GM23338 (cell line): ENCODE results near the gene KLF11. TPM values are rescaled to one million over a fixed set of nuclear protein-coding genes. Genes with fewer than 3 reads are reported as not detected.

Experiments used
- ATAC-seq: fragments of 200-7000 bp; cut with Tn5 transposase; 3 replicates; pipeline ENCODE4 v1.9.1; 2020
- DNase-seq: peaks from one replicate; pipeline ENCODE4 v3.0.0-alpha.2; 2015; ENCODE audit warnings: low spot score
- H2AFZ ChIP-seq: fragments of 200-600 bp; sonication (generic); 2 replicates; pipeline ENCODE4 v1.8.0; 2016; ENCODE audit warnings: antibody characterized with exemption, mild to moderate bottlenecking, moderate library complexity
- H3F3A ChIP-seq: fragments of 200-600 bp; sonication (generic); replicated peaks from 2 replicates; pipeline ENCODE4 v1.8.0; 2017; ENCODE audit warnings: antibody characterized with exemption, mixed run types, low read depth
- H3K27ac ChIP-seq: fragments of 200-600 bp; sonication (generic); 2 replicates; pipeline ENCODE4 v1.6.1; 2016; ENCODE audit warnings: low read depth
- H3K27me3 ChIP-seq: fragments of 200-600 bp; sonication (generic); 2 replicates; pipeline ENCODE4 v1.8.0; 2016; ENCODE audit warnings: mild to moderate bottlenecking, mixed run types, moderate library complexity; ENCODE audit not compliant: insufficient read depth
- H3K36me3 ChIP-seq: fragments of 200-600 bp; sonication (generic); 2 replicates; pipeline ENCODE4 v1.8.0; 2016; ENCODE audit warnings: mild to moderate bottlenecking; ENCODE audit not compliant: insufficient read depth
- H3K4me1 ChIP-seq: fragments of 200-600 bp; sonication (generic); 2 replicates; pipeline ENCODE4 v1.8.0; 2016; ENCODE audit warnings: mild to moderate bottlenecking, moderate library complexity; ENCODE audit not compliant: insufficient read depth
- H3K4me2 ChIP-seq: fragments of 200-600 bp; sonication (generic); 2 replicates; pipeline ENCODE4 v1.7.1; 2017; ENCODE audit warnings: mixed run types
- H3K4me3 ChIP-seq: fragments of 200-600 bp; sonication (generic); 2 replicates; pipeline ENCODE4 v1.6.1; 2016; ENCODE audit warnings: mixed run types
- H3K79me2 ChIP-seq: fragments of 200-600 bp; sonication (generic); replicated peaks from 2 replicates; pipeline ENCODE4 v1.8.0; 2017; ENCODE audit warnings: mild to moderate bottlenecking; ENCODE audit not compliant: insufficient read depth
- H3K9me2 ChIP-seq: fragments of 200-600 bp; sonication (generic); 2 replicates; pipeline ENCODE4 v1.8.0; 2017; ENCODE audit not compliant: insufficient read depth
- H4K20me1 ChIP-seq: fragments of 200-600 bp; sonication (generic); replicated peaks from 2 replicates; pipeline ENCODE4 v1.8.0; 2017; ENCODE audit warnings: mild to moderate bottlenecking; ENCODE audit not compliant: insufficient read depth
- H3K27ac Mint-ChIP-seq: 2 replicates; pipeline ENCODE4 v1.8.0; 2020; ENCODE audit warnings: inconsistent platforms, mild to moderate bottlenecking, moderate library complexity, mixed read lengths
- H3K27me3 Mint-ChIP-seq: 3 replicates; pipeline ENCODE4 v1.8.0; 2022; ENCODE audit warnings: low read depth, mild to moderate bottlenecking, moderate library complexity, mixed read lengths, inconsistent platforms; ENCODE audit not compliant: insufficient read depth, poor library complexity
- H3K36me3 Mint-ChIP-seq: 3 replicates; pipeline ENCODE4 v1.8.0; 2021; ENCODE audit warnings: low read depth, mild to moderate bottlenecking, inconsistent platforms, moderate library complexity, mixed read lengths
- H3K4me1 Mint-ChIP-seq: 3 replicates; pipeline ENCODE4 v1.8.0; 2020; ENCODE audit warnings: mild to moderate bottlenecking, inconsistent platforms, mixed read lengths
- H3K4me3 Mint-ChIP-seq: 3 replicates; pipeline ENCODE4 v1.8.0; 2021; ENCODE audit warnings: moderate library complexity, mild to moderate bottlenecking, inconsistent platforms, mixed read lengths
- H3K9me3 Mint-ChIP-seq: 3 replicates; pipeline ENCODE4 v1.8.0; 2020; ENCODE audit warnings: moderate library complexity, mild to moderate bottlenecking, inconsistent platforms, mixed read lengths
- CTCF ChIP-seq, 2 experiments: fragments of 200-600 bp in 1 of 2; sonication (generic) in 1 of 2; conservative IDR thresholded peaks; 2 replicates each; pipeline versions ENCODE4 v1.5.1 to v1.6.1; 2016 to 2017; ENCODE audit warnings: antibody characterized with exemption in 2 of 2, low read depth in 2 of 2, mild to moderate bottlenecking in 2 of 2, moderate library complexity in 1 of 2
- ETS1 ChIP-seq: IDR thresholded peaks from 2 replicates; pipeline ENCODE4 v1.6.1; 2016; ENCODE audit warnings: antibody characterized with exemption
- EZH2 ChIP-seq: fragments of 200-600 bp; sonication (generic); IDR thresholded peaks from one replicate; pipeline ENCODE4 v1.8.0; 2017; ENCODE audit warnings: antibody characterized with exemption, mild to moderate bottlenecking, low read depth; ENCODE audit not compliant: unreplicated experiment
- JUNB ChIP-seq: IDR thresholded peaks from one replicate; pipeline ENCODE4 v1.6.1; 2016; ENCODE audit warnings: antibody characterized with exemption; ENCODE audit not compliant: unreplicated experiment
- NANOG ChIP-seq: IDR thresholded peaks from 2 replicates; pipeline ENCODE4 v1.6.1; 2016; ENCODE audit warnings: antibody characterized with exemption, borderline replicate concordance
- POLR2AphosphoS5 ChIP-seq: IDR thresholded peaks from 2 replicates; pipeline ENCODE4 v1.6.1; 2016; ENCODE audit warnings: antibody characterized with exemption, low read depth
- REST ChIP-seq: IDR thresholded peaks from one replicate; pipeline ENCODE4 v1.6.1; 2018; ENCODE audit warnings: antibody characterized with exemption; ENCODE audit not compliant: unreplicated experiment
- STAT1 ChIP-seq: IDR thresholded peaks from one replicate; pipeline ENCODE4 v1.6.1; 2016; ENCODE audit warnings: antibody characterized with exemption; ENCODE audit not compliant: unreplicated experiment
- ZNF114 ChIP-seq: fragments of 250-450 bp; sonication (Bioruptor Pico); IDR thresholded peaks from 2 replicates; pipeline ENCODE4 v1.5.0; 2020; ENCODE audit warnings: mild to moderate bottlenecking, moderate library complexity
- polyA plus RNA-seq: library from polyadenylated mRNA; unstranded; fragments of >200 nt; fragmentation: Nextera tagmentation; extraction: Ambion mirVana; gene quantifications from 2 replicates; pipeline ENCODE4 v1.2.1, GENCODE V29; 2016
- total RNA-seq: library from RNA; depleted of rRNA; stranded (reverse); fragments of >200 nt; shearing (Covaris generic); gene quantifications from 2 replicates; pipeline ENCODE4 v1.2.3, GENCODE V29; 2014

The KLF11 gene
- total and polyA plus RNA-seq, 2 experiments from 2014 or later: 1.4 to 5.6 TPM

GRCh38 chr2:10002109-10002508 is 41.2 kb upstream of the KLF11 start:
- Histone ChIP-seq H4K20me1 (no peaks in the 10 kb centered on the region), H3K4me3 (no peak overlapping the region), H3F3A (no peaks in the 10 kb centered on the region), H3K79me2 (no peaks in the 10 kb centered on the region), H3K36me3 (no peaks in the 10 kb centered on the region), H3K27ac (no peak overlapping the region), H3K9me2 (no peaks in the 10 kb centered on the region), H2AFZ (no peak overlapping the region), H3K4me2 (no peak overlapping the region), H3K27me3 (no peaks in the 10 kb centered on the region), H3K4me1 (peaks cover 9% of the 10 kb centered on the region)
- H3K9me3 Mint-ChIP-seq: peaks cover 6% of the 10 kb centered on the region; the same call in 1 of the 3 replicates
- H3K36me3 Mint-ChIP-seq: no peaks in the 10 kb centered on the region
- no peak for DNase-seq
- ATAC-seq: no peak
- peaks cover 8% of the 10 kb centered on the region; the same call in 2 of the 3 replicates for H3K4me1 Mint-ChIP-seq
- TF ChIP-seq ZNF114: no peak
- TF ChIP-seq NANOG: no peak
- no peak for TF ChIP-seq REST
- no peak for TF ChIP-seq EZH2
- TF ChIP-seq STAT1: no peak
- no peak for TF ChIP-seq JUNB
- TF ChIP-seq CTCF (conservative IDR thresholded peaks at IDR 0.05; ENCODE audit: low read depth in 2 of 2): no peak
- peaks cover 4% of the 10 kb centered on the region for H3K27me3 Mint-ChIP-seq
- H3K27ac Mint-ChIP-seq: no peak overlapping the region
- no peak overlapping the region for H3K4me3 Mint-ChIP-seq

GRCh38 chr2:10002681-10003080 is 40.7 kb upstream of the KLF11 start:
- ATAC-seq (no peak), DNase-seq (no peak)
- H2AFZ ChIP-seq: no peak overlapping the region
- peaks cover 9% of the 10 kb centered on the region for H3K4me1 ChIP-seq
- no peaks in the 10 kb centered on the region for H3K9me2 ChIP-seq
- no peak overlapping the region for H3K4me3 ChIP-seq
- Mint-ChIP-seq H3K36me3 (no peaks in the 10 kb centered on the region), H3K27me3 (peaks cover 4% of the 10 kb centered on the region), H3K4me3 (no peak overlapping the region), H3K9me3 (peaks cover 6% of the 10 kb centered on the region; the same call in 1 of the 3 replicates), H3K4me1 (peaks cover 8% of the 10 kb centered on the region; the same call in 2 of the 3 replicates), H3K27ac (no peak overlapping the region)
- no peaks in the 10 kb centered on the region for H3K79me2 ChIP-seq
- H3F3A ChIP-seq: no peaks in the 10 kb centered on the region
- H4K20me1 ChIP-seq: no peaks in the 10 kb centered on the region
- H3K27ac ChIP-seq: no peak overlapping the region
- no peak overlapping the region for H3K4me2 ChIP-seq
- no peaks in the 10 kb centered on the region for H3K36me3 ChIP-seq
- H3K27me3 ChIP-seq: no peaks in the 10 kb centered on the region
- TF ChIP-seq REST (no peak), POLR2AphosphoS5 (no peak), CTCF (conservative IDR thresholded peaks at IDR 0.05; ENCODE audit: low read depth in 2 of 2) (no peak), ETS1 (no peak), JUNB (no peak)
